HG02642 (cell line): ENCODE results near the gene MERTK.
"Not testable (repeated sequence)": the region's sequence is repeated elsewhere in the genome, so short reads cannot be mapped to it uniquely, and the experiment has no call there.

Experiments
- ATAC-seq: cut with Tn5 transposase; IDR thresholded peaks from one replicate; pipeline ENCODE4 v1.9.1; 2021; ENCODE audit warnings: mild to moderate bottlenecking; ENCODE audit not compliant: unreplicated experiment, poor library complexity

The MERTK gene

GRCh38 chr2:111897924-111898702 is at the start of gene MERTK:
Gene MERTK, plus strand, starts transcription at chr2:111898607. Its CDS starts 129 bp downstream, at chr2:111898736.
- ATAC-seq, result peak; percentile 70

- ATAC-seq, result not testable (repeated sequence)
Measured at GRCh38 chr2:111850646-111851045, 47.8 kb upstream of the MERTK start.

- ATAC-seq, result not testable (repeated sequence)
Measured at GRCh38 chr2:111852544-111852943, 45.9 kb upstream of the MERTK start.

GRCh38 chr2:111860005-111860404 is 38.4 kb upstream of the MERTK start:
- not testable (repeated sequence) for ATAC-seq

- ATAC-seq, result not testable (repeated sequence)
Measured at GRCh38 chr2:111865124-111865523, 33.3 kb upstream of the MERTK start.

- not testable (repeated sequence) for ATAC-seq
Measured at GRCh38 chr2:111872806-111873205, 25.6 kb upstream of the MERTK start.

GRCh38 chr2:111883661-111884591 is 14.5 kb upstream of the MERTK start, which contains the start of gene ANAPC1:
Gene ANAPC1, minus strand, starts transcription at chr2:111884193. Its CDS starts 3,368 bp downstream, at chr2:111880825.
- ATAC-seq, result peak; percentile 91

GRCh38 chr2:111884592-111884964 is 13.8 kb upstream of the MERTK start:
- ATAC-seq, result peak; percentile 9

- ATAC-seq, result no peak
Measured at GRCh38 chr2:111896024-111896423, 2.4 kb upstream of the MERTK start.

- no peak for ATAC-seq
Measured at GRCh38 chr2:111896576-111896975, 1.8 kb upstream of the MERTK start.

GRCh38 chr2:111897630-111897923 is 830 bp upstream of the MERTK start:
- ATAC-seq, result no peak

GRCh38 chr2:111898703-111899514 is 502 bp downstream of the MERTK start:
- peak; percentile 27 for ATAC-seq

GRCh38 chr2:111900859-111901258 is 2.5 kb downstream of the MERTK start:
- ATAC-seq, result no peak

GRCh38 chr2:111903516-111903915 is 5.1 kb downstream of the MERTK start:
- ATAC-seq, result no peak

- no peak for ATAC-seq
Measured at GRCh38 chr2:111903930-111904439, 5.6 kb downstream of the MERTK start.

- ATAC-seq, result no peak
Measured at GRCh38 chr2:111904726-111905474, 6.5 kb downstream of the MERTK start.

- ATAC-seq, result not testable (repeated sequence)
Measured at GRCh38 chr2:111905475-111905869, 7.1 kb downstream of the MERTK start.

GRCh38 chr2:111905990-111906735 is 7.8 kb downstream of the MERTK start:
- ATAC-seq, result peak; percentile 70

GRCh38 chr2:111908578-111908977 is 10.2 kb downstream of the MERTK start:
- no peak for ATAC-seq
